HG03108 (cell line): Measurements from ENCODE around the gene TCEA2.

Experiments
- ATAC-seq: cut with Tn5 transposase; IDR thresholded peaks from one replicate; pipeline ENCODE4 v1.9.1; 2021; ENCODE audit warnings: moderate library complexity; ENCODE audit not compliant: unreplicated experiment

The TCEA2 gene

GRCh38 chr20:64062596-64063388 lies at the start of gene TCEA2:
TSS of gene TCEA2 (plus strand) at chr20:64063198. CDS start at chr20:64063313, 115 bp downstream.
- peak; percentile 75 for ATAC-seq

GRCh38 chr20:64015635-64016034 lies 47.4 kb upstream of the TCEA2 start:
- no peak for ATAC-seq

GRCh38 chr20:64021124-64021975 lies 41.6 kb upstream of the TCEA2 start:
- ATAC-seq, result no peak

GRCh38 chr20:64022671-64023360 lies 40.2 kb upstream of the TCEA2 start:
- ATAC-seq, result no peak

- ATAC-seq, result no peak
Observed at GRCh38 chr20:64023361-64024140, 39.4 kb upstream of the TCEA2 start.

- no peak for ATAC-seq
Observed at GRCh38 chr20:64024141-64024990, 38.6 kb upstream of the TCEA2 start.

GRCh38 chr20:64025101-64025825 lies 37.7 kb upstream of the TCEA2 start:
- no peak for ATAC-seq

- no peak for ATAC-seq
Observed at GRCh38 chr20:64025826-64026412, 37.1 kb upstream of the TCEA2 start.

- no peak for ATAC-seq
Observed at GRCh38 chr20:64027981-64028685, 34.9 kb upstream of the TCEA2 start.

- ATAC-seq, result no peak
Observed at GRCh38 chr20:64029293-64030117, 33.5 kb upstream of the TCEA2 start.

GRCh38 chr20:64030371-64031134 lies 32.4 kb upstream of the TCEA2 start:
- no peak for ATAC-seq

GRCh38 chr20:64031822-64032314 lies 31.1 kb upstream of the TCEA2 start:
- no peak for ATAC-seq

GRCh38 chr20:64032706-64033624 lies 30.0 kb upstream of the TCEA2 start:
- ATAC-seq, result no peak

- ATAC-seq, result no peak
Observed at GRCh38 chr20:64033981-64034493, 29.0 kb upstream of the TCEA2 start.
